ENCODE measurements around the gene SACM1L. TPM values are rescaled to one million over a fixed set of nuclear protein-coding genes. Genes with fewer than 3 reads are reported as not detected.

The SACM1L gene
- total and polyA plus RNA-seq, 2 donors (not counting 3 experiments of a cell fraction or from before 2014, with no cell fraction given): 11.9 to 39.9 TPM

GRCh38 chr3:45705839-45706808, 16.9 kb downstream of the SACM1L start:
- TSS peak; percentile 5 for BruUV-seq (replicated peaks)
- H3K27ac ChIP-seq (ENCODE audit: insufficient read depth, low read depth, low read length): no peak overlapping the region
- no peaks in the 10 kb centered on the region for H3K4me1 ChIP-seq (ENCODE audit: control insufficient read depth, extremely low read depth, insufficient read depth, low read length)
- DNase-seq (ENCODE audit: low read depth, low spot score) (no peak), FAIRE-seq (no peak)
- dilution Hi-C loops (cut with MboI; ENCODE audit: extremely low pct_ligation_motif_present, low sequenced_read_pairs): no loop called here
- no peaks in the 10 kb centered on the region for H3K9me1 ChIP-seq (replicated peaks; ENCODE audit: control insufficient read depth, extremely low read depth, insufficient read depth, low read length)
- H2AFZ ChIP-seq (ENCODE audit: low read depth, low read length): no peak overlapping the region
- TF ChIP-seq EZH2 (IDR thresholded peaks at IDR 0.05; ENCODE audit: borderline replicate concordance, low read depth, low read length, severe bottlenecking): no peak
- H3K4me3 ChIP-seq (replicated peaks in 1 of 3; ENCODE audit: insufficient read depth in 1 of 3, low read depth in 1 of 3, low read length in 3 of 3): no peak overlapping the region
- ChIA-PET POLR2A (no interaction called here), CTCF (interaction anchor here (1.3 to 1.5 kb wide), 2 partner anchors 7 to 47 kb away, joined by 4 to 7 read pairs; no protein-coding TSS in a partner anchor)
- intact Hi-C loops (cut with micrococcal nuclease): no loop called here
- no peaks in the 10 kb centered on the region for H3K27me3 ChIP-seq (ENCODE audit: control insufficient read depth in 2 of 2, insufficient read depth in 2 of 2, low read length in 2 of 2)
- no peaks in the 10 kb centered on the region for H3K9me3 ChIP-seq (replicated peaks; ENCODE audit: control insufficient read depth, insufficient read depth, low read length)
- peaks cover 7 to 14% of the 10 kb centered on the region in 2 experiments for H3K36me3 ChIP-seq (ENCODE audit: control insufficient read depth in 2 of 2, extremely low read depth in 1 of 2, insufficient read depth in 2 of 2, low read length in 2 of 2)
- H3K4me2 ChIP-seq (ENCODE audit: insufficient read depth, low read length): no peak overlapping the region
- peaks cover 2% of the 10 kb centered on the region for H4K20me1 ChIP-seq (replicated peaks; ENCODE audit: control insufficient read depth, extremely low read depth, insufficient read depth, low read length)
- H3K79me2 ChIP-seq (ENCODE audit: control insufficient read depth, insufficient read depth, low read length): peaks cover 27% of the 10 kb centered on the region
- H3K9ac ChIP-seq (replicated peaks; ENCODE audit: extremely low read depth, insufficient read depth, low read length): no peak overlapping the region

- dilution Hi-C loops (cut with MboI; ENCODE audit: extremely low pct_ligation_motif_present, low sequenced_read_pairs) (no loop called here), intact Hi-C loops (cut with micrococcal nuclease) (no loop called here)
- DNase-seq (ENCODE audit: low read depth, low spot score) (no peak), FAIRE-seq (no peak)
- no TSS peak for BruUV-seq (replicated peaks)
- no peaks in the 10 kb centered on the region for H3K9me1 ChIP-seq (replicated peaks; ENCODE audit: control insufficient read depth, extremely low read depth, insufficient read depth, low read length)
- POLR2A ChIA-PET: no interaction called here
- no peaks in the 10 kb centered on the region for H3K9me3 ChIP-seq (replicated peaks; ENCODE audit: control insufficient read depth, insufficient read depth, low read length)
- peaks cover 3% of the 10 kb centered on the region for H3K4me1 ChIP-seq (ENCODE audit: control insufficient read depth, extremely low read depth, insufficient read depth, low read length)
- H3K27ac ChIP-seq (ENCODE audit: insufficient read depth, low read depth, low read length): no peak overlapping the region
- H3K36me3 ChIP-seq (ENCODE audit: control insufficient read depth in 2 of 2, extremely low read depth in 1 of 2, insufficient read depth in 2 of 2, low read length in 2 of 2): peaks cover 11% of the 10 kb centered on the region in 2 experiments
- H3K27me3 ChIP-seq (ENCODE audit: control insufficient read depth in 2 of 2, insufficient read depth in 2 of 2, low read length in 2 of 2): no peaks in the 10 kb centered on the region
- TF ChIP-seq POLR2A (IDR thresholded peaks at IDR 0.05; ENCODE audit: low read depth, low read length) (no peak), FOS (IDR thresholded peaks at IDR 0.05; ENCODE audit: borderline replicate concordance, insufficient read depth, low read length) (peak; percentile 27)
- H3K79me2 ChIP-seq (ENCODE audit: control insufficient read depth, insufficient read depth, low read length): no peaks in the 10 kb centered on the region
- H3K4me2 ChIP-seq (ENCODE audit: insufficient read depth, low read length): no peak overlapping the region
- no peak overlapping the region for H3K4me3 ChIP-seq (replicated peaks in 1 of 3; ENCODE audit: insufficient read depth in 1 of 3, low read depth in 1 of 3, low read length in 3 of 3)
- H2AFZ ChIP-seq (ENCODE audit: low read depth, low read length): no peak overlapping the region
- H4K20me1 ChIP-seq (replicated peaks; ENCODE audit: control insufficient read depth, extremely low read depth, insufficient read depth, low read length): no peaks in the 10 kb centered on the region
- H3K9ac ChIP-seq (replicated peaks; ENCODE audit: extremely low read depth, insufficient read depth, low read length): no peak overlapping the region
- CTCF ChIA-PET: no interaction called here
Measured at GRCh38 chr3:45711931-45712330, 22.7 kb downstream of the SACM1L start.

All from endothelial cell of umbilical vein (primary cell).